ENCODE data around the gene ALDH3B1.

ALDH3B1 gene

GRCh38 chr11:68024508-68024907, 14.4 kb downstream of the ALDH3B1 start:
- H3K27ac ChIP-seq: no peak overlapping the region
- TF ChIP-seq, protein P1, sequence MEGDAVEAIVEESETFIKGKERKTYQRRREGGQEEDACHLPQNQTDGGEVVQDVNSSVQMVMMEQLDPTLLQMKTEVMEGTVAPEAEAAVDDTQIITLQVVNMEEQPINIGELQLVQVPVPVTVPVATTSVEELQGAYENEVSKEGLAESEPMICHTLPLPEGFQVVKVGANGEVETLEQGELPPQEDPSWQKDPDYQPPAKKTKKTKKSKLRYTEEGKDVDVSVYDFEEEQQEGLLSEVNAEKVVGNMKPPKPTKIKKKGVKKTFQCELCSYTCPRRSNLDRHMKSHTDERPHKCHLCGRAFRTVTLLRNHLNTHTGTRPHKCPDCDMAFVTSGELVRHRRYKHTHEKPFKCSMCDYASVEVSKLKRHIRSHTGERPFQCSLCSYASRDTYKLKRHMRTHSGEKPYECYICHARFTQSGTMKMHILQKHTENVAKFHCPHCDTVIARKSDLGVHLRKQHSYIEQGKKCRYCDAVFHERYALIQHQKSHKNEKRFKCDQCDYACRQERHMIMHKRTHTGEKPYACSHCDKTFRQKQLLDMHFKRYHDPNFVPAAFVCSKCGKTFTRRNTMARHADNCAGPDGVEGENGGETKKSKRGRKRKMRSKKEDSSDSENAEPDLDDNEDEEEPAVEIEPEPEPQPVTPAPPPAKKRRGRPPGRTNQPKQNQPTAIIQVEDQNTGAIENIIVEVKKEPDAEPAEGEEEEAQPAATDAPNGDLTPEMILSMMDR (conservative IDR thresholded peaks at IDR 0.05): no peak

GRCh38 chr11:68025047-68025446, 14.9 kb downstream of the ALDH3B1 start:
- TF ChIP-seq, protein P1 (conservative IDR thresholded peaks at IDR 0.05): peak; percentile 32; the same call in 1 of the 2 replicates
- no peak overlapping the region for H3K27ac ChIP-seq

GRCh38 chr11:68026391-68027105, 16.4 kb downstream of the ALDH3B1 start:
- TF ChIP-seq, protein P1 (conservative IDR thresholded peaks at IDR 0.05): no peak
- H3K27ac ChIP-seq: no peak overlapping the region

DNA sequence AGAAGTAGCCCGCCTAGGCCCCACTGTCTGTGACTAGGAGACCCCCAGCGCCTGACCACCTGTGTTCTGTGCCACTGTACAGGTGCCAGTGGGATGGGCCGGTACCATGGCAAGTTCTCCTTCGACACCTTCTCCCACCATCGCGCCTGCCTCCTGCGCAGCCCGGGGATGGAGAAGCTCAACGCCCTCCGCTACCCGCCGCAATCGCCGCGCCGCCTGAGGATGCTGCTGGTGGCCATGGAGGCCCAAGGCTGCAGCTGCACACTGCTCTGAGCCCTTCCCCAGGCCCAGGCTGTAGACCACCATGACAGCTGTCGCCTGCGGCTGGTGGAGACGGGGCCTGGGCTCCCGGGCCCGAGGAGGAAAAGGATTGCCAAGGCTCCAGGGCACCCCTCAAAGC, 17.5 kb downstream of the ALDH3B1 start:
- H3K27ac ChIP-seq: no peak overlapping the region; the same call in 1 of the 2 replicates

GRCh38 chr11:68028802-68029545, 18.8 kb downstream of the ALDH3B1 start:
- H3K27ac ChIP-seq: peak overlapping the region; percentile 96; the same call in 1 of the 2 replicates
- TF ChIP-seq, protein P1 (conservative IDR thresholded peaks at IDR 0.05): no peak

More for the DNA sequence above, 17.5 kb downstream of the ALDH3B1 start:
- TF ChIP-seq, protein P1 (conservative IDR thresholded peaks at IDR 0.05): no peak

DNA sequence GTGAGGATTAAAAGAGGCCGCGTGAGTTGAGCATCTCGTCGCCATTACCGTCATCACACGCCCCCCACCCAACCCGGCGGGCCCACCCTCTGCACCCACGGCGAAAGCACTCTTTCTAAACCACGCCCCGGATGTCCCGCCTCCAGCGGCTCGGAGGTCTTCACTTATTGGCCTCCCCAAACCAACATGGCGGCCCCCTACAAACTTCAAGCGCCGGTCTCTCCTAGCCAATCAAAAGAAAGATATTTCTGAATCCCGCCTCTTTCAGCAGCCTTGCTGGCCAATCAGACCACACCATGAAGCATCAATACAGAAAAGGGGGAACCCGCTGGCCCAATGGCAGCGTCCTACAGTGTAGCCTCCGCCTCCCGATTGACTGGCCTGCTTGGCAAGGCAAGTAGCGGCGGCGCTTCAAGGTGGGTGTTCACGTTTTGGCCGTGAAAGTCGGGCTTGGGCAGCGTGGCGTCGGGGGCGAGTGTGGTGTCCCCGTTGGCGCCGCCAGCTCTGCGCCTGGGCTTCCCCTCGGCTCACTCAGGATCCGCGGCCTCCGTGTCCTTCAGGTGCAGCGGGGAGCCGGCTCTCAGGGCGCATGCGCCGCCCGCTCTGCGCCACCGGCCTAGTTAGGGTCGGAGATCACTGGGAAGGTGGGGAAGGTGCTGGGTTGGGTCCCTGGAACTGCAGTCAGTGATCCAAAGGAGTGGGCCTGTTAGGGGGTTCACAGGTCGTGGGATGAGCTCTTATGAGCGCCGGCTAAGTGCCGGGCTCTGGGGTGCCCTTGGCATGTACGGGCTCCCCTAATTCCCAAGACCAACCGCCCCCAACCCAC, 20.4 kb downstream of the ALDH3B1 start, which contains the start of gene NDUFS8:
NDUFS8 (plus strand) TSS at position 364 of the 826 bp plus-strand sequence. CDS start 1,471 bp downstream, outside the sequence.
- TF ChIP-seq, protein P1 (conservative IDR thresholded peaks at IDR 0.05): no peak; the same call in 1 of the 2 replicates
- H3K27ac ChIP-seq: peak within 1 kb of the TSS; percentile 96

GRCh38 chr11:68031144-68031464, 21.0 kb downstream of the ALDH3B1 start:
- H3K27ac ChIP-seq: peak overlapping the region; percentile 96
- TF ChIP-seq, protein P1 (conservative IDR thresholded peaks at IDR 0.05): no peak
